T-helper 22 cell (primary cell): ENCODE measurements around the gene SAYSD1.
"Not testable (repeated sequence)": the region's sequence is repeated elsewhere in the genome, so short reads cannot be mapped to it uniquely, and the experiment has no call there.

ENCODE experiments used
- DNase-seq: peaks from one replicate; pipeline ENCODE4 v3.0.0-alpha.2; 2020; ENCODE audit warnings: low read depth

SAYSD1 gene

GRCh38 chr6:39114704-39115599 lies at the start of gene SAYSD1:
Gene SAYSD1, minus strand, starts transcription at chr6:39115186. Its CDS starts 97 bp downstream, at chr6:39115089.
- peak; percentile 80 for DNase-seq

- DNase-seq: no peak
Observed at GRCh38 chr6:39157511-39157910, 42.5 kb upstream of the SAYSD1 start.

GRCh38 chr6:39156801-39157200 lies 41.8 kb upstream of the SAYSD1 start:
- no peak for DNase-seq

- no peak for DNase-seq
Observed at GRCh38 chr6:39154705-39155104, 39.7 kb upstream of the SAYSD1 start.

GRCh38 chr6:39153766-39154397 lies 38.9 kb upstream of the SAYSD1 start:
- DNase-seq: no peak

- DNase-seq: no peak
Observed at GRCh38 chr6:39152262-39152661, 37.3 kb upstream of the SAYSD1 start.

GRCh38 chr6:39151211-39151610 lies 36.2 kb upstream of the SAYSD1 start:
- DNase-seq: no peak

GRCh38 chr6:39144481-39145173 lies 29.6 kb upstream of the SAYSD1 start:
- no peak for DNase-seq

GRCh38 chr6:39143238-39143930 lies 28.4 kb upstream of the SAYSD1 start:
- DNase-seq: no peak

GRCh38 chr6:39140556-39141167 lies 25.7 kb upstream of the SAYSD1 start:
- DNase-seq: no peak

- no peak for DNase-seq
Observed at GRCh38 chr6:39137245-39137644, 22.3 kb upstream of the SAYSD1 start.

- DNase-seq: not testable (repeated sequence)
Observed at GRCh38 chr6:39136207-39136606, 21.2 kb upstream of the SAYSD1 start.

GRCh38 chr6:39134761-39135160 lies 19.8 kb upstream of the SAYSD1 start:
- DNase-seq: not testable (repeated sequence)

- no peak for DNase-seq
Observed at GRCh38 chr6:39130691-39131090, 15.7 kb upstream of the SAYSD1 start.

- no peak for DNase-seq
Observed at GRCh38 chr6:39128832-39129231, 13.8 kb upstream of the SAYSD1 start.

- no peak for DNase-seq
Observed at GRCh38 chr6:39128106-39128505, 13.1 kb upstream of the SAYSD1 start.

- DNase-seq: no peak
Observed at GRCh38 chr6:39124114-39124513, 9.1 kb upstream of the SAYSD1 start.

GRCh38 chr6:39118921-39119320 lies 3.9 kb upstream of the SAYSD1 start:
- DNase-seq: no peak

- DNase-seq: no peak
Observed at GRCh38 chr6:39114388-39114703, 640 bp downstream of the SAYSD1 start.

GRCh38 chr6:39113788-39114187 lies 1.2 kb downstream of the SAYSD1 start:
- DNase-seq: no peak

- DNase-seq: no peak
Observed at GRCh38 chr6:39111280-39111679, 3.7 kb downstream of the SAYSD1 start.
